Esophagus (tissue), 2 donors: ENCODE results near the gene CARD9. TPM values are rescaled to one million over a fixed set of nuclear protein-coding genes. Genes with fewer than 3 reads are reported as not detected.

Experiments used
- H3K27ac ChIP-seq, 2 donors: one replicate each; pipeline ENCODE4 v1.5.1; 2013; ENCODE audit warnings: low read depth in 2 of 2, mild to moderate bottlenecking in 2 of 2, inconsistent platforms in 1 of 2, low read length in 1 of 2, moderate library complexity in 1 of 2
- H3K27me3 ChIP-seq, 2 donors: one replicate each; pipeline ENCODE4 v1.6.1; 2013; ENCODE audit warnings: low read length in 2 of 2, control low read depth in 1 of 2, mild to moderate bottlenecking in 1 of 2; ENCODE audit not compliant: insufficient read depth in 2 of 2, control insufficient read depth in 1 of 2
- H3K36me3 ChIP-seq, 2 donors: one replicate each; pipeline ENCODE4 v1.6.1; 2013; ENCODE audit warnings: low read length in 1 of 2; ENCODE audit not compliant: control insufficient read depth in 2 of 2, insufficient read depth in 2 of 2
- H3K4me1 ChIP-seq, 2 donors: one replicate each; pipeline ENCODE4 v1.6.1; 2013; ENCODE audit warnings: low read length in 1 of 2; ENCODE audit not compliant: control insufficient read depth in 2 of 2, insufficient read depth in 2 of 2
- H3K4me3 ChIP-seq, 2 donors: one replicate each; pipeline ENCODE4 v1.5.1; 2013; ENCODE audit warnings: low read length in 2 of 2, mild to moderate bottlenecking in 2 of 2, low read depth in 1 of 2, moderate library complexity in 1 of 2
- H3K9me3 ChIP-seq, 2 donors: one replicate each; pipeline ENCODE4 v1.6.1; 2013; ENCODE audit warnings: mild to moderate bottlenecking in 2 of 2, low read depth in 1 of 2, low read length in 1 of 2, moderate library complexity in 1 of 2; ENCODE audit not compliant: control insufficient read depth in 2 of 2, insufficient read depth in 1 of 2
- WGBS, 2 donors: extraction: QIAGEN DNeasy Blood & Tissue Kit; methylation state at CpG; one replicate each; pipeline ENCODE4 v1.1.7; 2013; 5-methylcytosine and 5-hydroxymethylcytosine counted together
- polyA plus RNA-seq, 2 donors: library from polyadenylated mRNA; stranded (reverse); fragments of 200-250 nt; gene quantifications; one replicate each; pipeline ENCODE4 v1.2.3, GENCODE V29; 2013
- donor health status: healthy with polysubstance abuse.
- donor health status: Bipolar disorder and iron deficiency.

Gene CARD9
- polyA plus RNA-seq, 2 donors = 1.1 to 1.8 TPM

- 71 to 74% methylated on average over 43 of the region's 43 CpGs for WGBS, 2 donors
- Histone ChIP-seq H3K4me1 (peaks cover 4 to 14% of the 10 kb centered on the region in 2 donors), H3K4me3 (no peak overlapping the region), H3K27me3 (no peaks in the 10 kb centered on the region), H3K9me3 (no peaks in the 10 kb centered on the region), H3K36me3 (peaks cover 0 to 10% of the 10 kb centered on the region in 2 donors), H3K27ac (no peak overlapping the region)
Measured at GRCh38 chr9:136361047-136361753, 12.3 kb downstream of the CARD9 start.

- Histone ChIP-seq H3K4me3 (no peak overlapping the region), H3K27me3 (no peaks in the 10 kb centered on the region), H3K36me3 (peaks cover 0 to 10% of the 10 kb centered on the region in 2 donors), H3K9me3 (no peaks in the 10 kb centered on the region), H3K4me1 (peaks cover 4 to 14% of the 10 kb centered on the region in 2 donors), H3K27ac (no peak overlapping the region)
- 74 to 80% methylated on average over 36 to 38 of the region's 38 CpGs for WGBS, 2 donors
Measured at GRCh38 chr9:136359774-136360718, 13.4 kb downstream of the CARD9 start.

- Histone ChIP-seq H3K4me3 (no peak overlapping the region), H3K27me3 (no peaks in the 10 kb centered on the region), H3K27ac (no peak overlapping the region), H3K9me3 (no peaks in the 10 kb centered on the region), H3K4me1 (peaks cover under 1 to 8% of the 10 kb centered on the region in 2 donors), H3K36me3 (peaks cover 0 to 10% of the 10 kb centered on the region in 2 donors)
- 62 to 72% methylated on average over 2 of the region's 2 CpGs for WGBS, 2 donors
Measured at GRCh38 chr9:136358888-136359287, 14.6 kb downstream of the CARD9 start.

GRCh38 chr9:136358016-136358415, 15.5 kb downstream of the CARD9 start:
- peaks cover 0 to 5% of the 10 kb centered on the region in 2 donors for H3K4me1 ChIP-seq
- peaks cover 0 to 10% of the 10 kb centered on the region in 2 donors for H3K36me3 ChIP-seq
- no peak overlapping the region for H3K27ac ChIP-seq
- H3K27me3 ChIP-seq = no peaks in the 10 kb centered on the region
- no peaks in the 10 kb centered on the region for H3K9me3 ChIP-seq
- WGBS, 2 donors = 87 to 90% methylated on average over 29 of the region's 29 CpGs
- H3K4me3 ChIP-seq = no peak overlapping the region

DNA sequence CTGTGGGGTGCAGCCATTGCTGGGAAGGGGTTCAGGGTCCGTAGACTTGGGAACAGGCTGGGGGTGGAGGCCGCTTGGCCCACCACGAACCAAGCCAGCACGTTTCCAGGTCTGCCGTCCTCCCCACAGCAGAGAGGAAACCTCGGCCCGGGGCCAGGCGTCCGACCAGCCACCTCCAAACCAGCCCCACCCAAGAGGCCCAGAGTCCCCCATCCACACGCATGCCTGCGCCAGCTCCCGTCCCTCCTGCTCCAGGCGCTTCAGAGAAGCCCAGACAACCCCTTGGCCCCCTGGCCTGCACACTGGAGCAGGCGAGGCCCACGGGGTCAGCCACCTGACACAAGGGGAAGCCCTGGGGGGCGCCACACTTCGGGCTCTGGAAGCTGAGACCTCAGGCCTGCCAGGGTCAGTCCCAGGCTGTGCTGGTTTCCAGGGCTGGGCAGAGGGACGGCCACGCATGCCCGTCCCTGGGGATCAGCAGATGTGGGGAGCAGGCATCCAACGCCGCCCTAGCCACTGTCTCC, 16.2 kb downstream of the CARD9 start:
- 82 to 84% methylated on average over 20 to 22 of the region's 22 CpGs for WGBS, 2 donors
- Histone ChIP-seq H3K9me3 (no peaks in the 10 kb centered on the region), H3K27ac (no peak overlapping the region), H3K27me3 (no peaks in the 10 kb centered on the region), H3K4me3 (no peak overlapping the region), H3K36me3 (peaks cover 0 to 10% of the 10 kb centered on the region in 2 donors), H3K4me1 (peaks cover 0 to 4% of the 10 kb centered on the region in 2 donors)

DNA sequence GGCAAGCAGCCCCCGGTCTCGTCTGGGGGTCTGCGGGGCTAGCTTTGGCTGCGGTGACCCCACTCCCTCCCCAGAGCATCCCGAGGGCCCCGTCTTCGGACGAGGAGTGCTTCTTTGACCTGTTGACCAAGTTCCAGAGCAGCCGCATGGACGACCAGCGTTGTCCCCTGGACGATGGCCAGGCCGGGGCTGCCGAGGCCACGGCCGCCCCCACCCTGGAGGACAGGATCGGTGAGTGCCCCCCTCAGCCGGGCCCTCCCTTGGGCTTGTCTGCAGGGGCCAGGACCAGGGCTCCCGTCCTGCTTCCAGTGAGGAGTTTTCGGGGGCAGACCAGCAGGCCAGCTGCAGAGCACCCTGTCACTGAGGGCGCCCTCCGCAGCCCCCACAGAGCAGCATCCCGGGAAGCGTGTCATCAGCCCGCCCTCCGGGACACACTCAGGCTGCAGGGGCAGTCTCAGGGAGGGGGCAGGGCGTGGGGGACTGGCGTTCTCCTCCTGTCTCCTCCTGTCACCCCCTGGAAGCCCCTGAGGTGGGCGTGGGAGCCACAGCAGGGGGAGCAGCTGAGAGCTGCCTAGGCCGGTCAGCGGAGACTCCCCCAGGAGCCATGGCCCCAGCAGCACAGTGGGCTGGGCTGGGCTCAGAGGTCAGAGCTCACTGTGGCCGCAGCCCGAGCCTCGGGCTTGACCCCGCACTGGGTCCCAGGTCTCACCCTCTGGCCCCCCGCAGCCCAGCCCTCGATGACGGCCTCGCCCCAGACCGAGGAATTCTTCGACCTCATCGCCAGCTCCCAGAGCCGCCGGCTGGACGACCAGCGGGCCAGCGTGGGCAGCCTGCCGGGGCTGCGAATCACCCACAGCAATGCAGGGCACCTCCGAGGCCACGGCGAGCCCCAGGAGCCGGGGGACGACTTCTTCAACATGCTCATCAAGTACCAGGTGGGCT, 17.6 kb downstream of the CARD9 start:
- Histone ChIP-seq H3K4me3 (no peak overlapping the region), H3K36me3 (peaks cover 0 to 7% of the 10 kb centered on the region in 2 donors)
- WGBS, 2 donors = 82 to 87% methylated on average over 52 to 54 of the region's 54 CpGs

GRCh38 chr9:136354592-136355085, 18.8 kb downstream of the CARD9 start:
- H3K4me3 ChIP-seq = no peak overlapping the region
- H3K9me3 ChIP-seq = no peaks in the 10 kb centered on the region
- peaks cover 0 to 7% of the 10 kb centered on the region in 2 donors for H3K36me3 ChIP-seq
- H3K4me1 ChIP-seq = peaks cover 0 to 2% of the 10 kb centered on the region in 2 donors
- no peak overlapping the region for H3K27ac ChIP-seq
- no peaks in the 10 kb centered on the region for H3K27me3 ChIP-seq
- WGBS, 2 donors = 30 to 48% methylated on average over 17 of the region's 17 CpGs

More for the DNA sequence above, 17.6 kb downstream of the CARD9 start:
- Histone ChIP-seq H3K4me1 (peaks cover 0 to 2% of the 10 kb centered on the region in 2 donors), H3K27ac (no peak overlapping the region), H3K27me3 (no peaks in the 10 kb centered on the region), H3K9me3 (no peaks in the 10 kb centered on the region)

- no peak overlapping the region for H3K4me3 ChIP-seq
- peaks cover 0 to 5% of the 10 kb centered on the region in 2 donors for H3K36me3 ChIP-seq
- H3K9me3 ChIP-seq = no peaks in the 10 kb centered on the region
- peaks cover 0 to 2% of the 10 kb centered on the region in 2 donors for H3K4me1 ChIP-seq
- H3K27ac ChIP-seq = no peak overlapping the region
- no peaks in the 10 kb centered on the region for H3K27me3 ChIP-seq
- WGBS, 2 donors = 61 to 64% methylated on average over 12 to 13 of the region's 13 CpGs
Measured at GRCh38 chr9:136353757-136354488, 19.5 kb downstream of the CARD9 start.
